ENCODE measurements around the gene SLC7A6OS.

SLC7A6OS gene

DNA sequence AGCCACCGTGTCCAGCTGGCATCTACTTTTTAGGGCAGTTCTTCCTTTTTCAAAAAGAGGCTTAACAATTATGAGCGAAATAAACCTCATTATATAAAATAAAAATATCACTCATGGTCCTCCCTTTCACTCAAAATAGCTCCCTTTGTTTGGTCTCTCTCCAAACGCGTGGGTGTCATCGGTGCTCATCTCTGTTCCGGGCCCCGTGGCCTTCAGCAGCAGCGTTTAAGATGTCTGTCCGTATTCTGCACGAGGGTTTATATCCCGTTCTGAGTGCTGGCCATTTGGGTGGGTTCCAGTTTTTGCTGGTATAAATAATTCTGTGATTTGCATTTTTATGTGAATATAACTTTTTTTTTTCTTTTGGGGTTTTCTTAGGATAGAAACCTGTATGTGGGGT lies 33.5 kb upstream of the SLC7A6OS start:
- no peak for DNase-seq (ENCODE audit: low read depth in 3 of 3)

DNA sequence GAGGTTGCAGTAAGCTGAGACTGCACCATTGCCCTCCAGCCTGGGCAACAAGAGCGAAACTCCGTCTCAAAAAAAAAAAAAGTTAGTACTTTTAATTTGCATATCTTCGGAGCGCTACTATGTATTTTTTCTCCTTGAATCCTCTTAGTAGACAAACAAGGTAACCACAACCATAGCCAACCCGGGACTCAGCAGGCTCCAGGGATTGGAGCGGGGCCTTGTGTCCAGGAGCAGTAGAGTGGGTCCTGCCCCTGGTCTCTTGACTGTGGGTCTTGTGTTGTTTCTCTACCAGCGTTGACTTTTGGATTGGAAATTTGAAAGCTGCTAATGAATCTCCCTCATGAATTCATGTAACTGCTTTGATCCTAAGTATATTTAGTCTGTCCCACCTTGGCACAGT lies 32.4 kb upstream of the SLC7A6OS start:
- no peak for DNase-seq (ENCODE audit: low read depth in 3 of 3)

GRCh38 chr16:68342620-68343019 lies 31.9 kb upstream of the SLC7A6OS start:
- DNase-seq (ENCODE audit: low read depth in 3 of 3) = no peak

DNA sequence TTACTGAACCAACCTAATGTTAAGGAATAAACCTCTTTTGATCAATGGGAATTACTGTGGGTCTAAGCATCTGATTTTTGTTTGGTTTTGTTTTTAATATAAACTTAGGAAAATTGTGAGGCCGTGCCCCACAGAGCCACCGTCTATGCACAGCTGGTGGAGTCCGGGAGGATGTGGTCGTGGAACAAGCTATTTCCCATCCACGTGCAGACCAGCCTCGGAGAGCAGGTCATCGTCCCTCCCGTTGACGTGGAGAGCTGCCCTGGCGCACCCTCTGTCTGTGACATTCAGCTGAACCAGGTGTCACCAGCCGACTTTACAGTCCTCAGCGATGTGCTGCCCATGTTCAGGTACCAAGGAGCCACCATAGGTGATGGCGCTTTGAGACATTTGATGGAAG lies 28.5 kb upstream of the SLC7A6OS start:
- no peak for DNase-seq (ENCODE audit: low read depth in 3 of 3)

DNA sequence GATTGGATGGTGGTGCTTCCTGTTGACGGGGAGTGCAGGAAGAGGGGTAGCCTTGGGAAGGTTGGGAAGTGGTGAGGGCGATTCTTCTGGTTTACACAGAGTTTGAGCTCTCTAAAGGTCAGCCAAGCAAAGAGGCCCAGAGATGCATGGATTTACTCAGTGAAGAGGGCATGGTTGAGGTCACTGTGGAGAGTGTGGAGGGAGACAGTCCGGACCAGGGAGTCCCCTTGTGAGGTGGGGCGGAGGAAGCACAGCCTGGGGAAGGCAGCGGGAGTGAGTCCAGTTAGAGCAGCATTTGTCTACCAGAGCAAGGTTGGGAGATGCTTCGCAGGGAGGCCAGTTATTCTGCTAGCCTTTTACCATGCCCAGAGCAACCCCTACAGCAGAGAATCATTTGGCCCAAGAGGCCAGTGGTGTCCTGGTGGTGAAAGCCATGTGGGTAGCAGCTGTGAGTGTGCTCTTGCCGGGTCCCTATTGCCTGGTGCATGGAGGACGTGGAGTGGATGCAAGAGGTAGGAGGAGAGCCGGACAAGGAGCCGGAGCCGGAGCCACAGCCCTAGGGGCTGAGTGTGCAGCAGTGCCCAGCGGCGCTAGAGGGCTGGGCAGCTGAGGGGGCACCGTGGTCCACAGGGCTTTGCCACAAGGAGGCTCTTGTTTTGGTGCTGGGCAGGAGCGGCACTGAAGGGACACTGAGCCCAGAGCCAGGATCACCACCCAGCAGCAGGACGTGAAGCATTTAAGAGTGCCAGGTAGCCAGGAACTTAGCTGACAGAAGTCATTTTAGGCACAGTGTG lies 27.8 kb upstream of the SLC7A6OS start:
- no peak for DNase-seq (ENCODE audit: low read depth in 3 of 3)

DNA sequence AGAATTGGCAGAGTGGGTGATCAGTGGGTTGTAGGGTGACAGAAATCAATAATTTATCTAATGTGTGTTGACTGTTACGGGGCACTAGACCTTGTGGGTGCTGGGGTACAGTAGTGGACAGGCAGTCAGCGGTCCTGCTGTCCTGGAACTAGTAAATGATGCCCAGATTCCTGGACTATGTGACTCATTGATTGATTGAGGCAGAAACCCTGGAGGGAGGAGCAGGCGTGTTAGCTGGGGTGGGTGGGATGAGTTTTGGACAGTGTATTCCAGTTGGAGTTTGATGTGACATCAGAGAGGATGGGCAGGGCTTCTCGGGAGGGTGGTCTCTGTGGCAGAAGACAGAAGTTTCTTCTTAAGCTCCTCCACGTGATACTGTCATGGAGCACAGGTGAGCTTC lies 24.4 kb upstream of the SLC7A6OS start:
- DNase-seq (ENCODE audit: low read depth in 3 of 3) = no peak

GRCh38 chr16:68332411-68333121 lies 21.8 kb upstream of the SLC7A6OS start:
- no peak for DNase-seq (ENCODE audit: low read depth in 3 of 3)

DNA sequence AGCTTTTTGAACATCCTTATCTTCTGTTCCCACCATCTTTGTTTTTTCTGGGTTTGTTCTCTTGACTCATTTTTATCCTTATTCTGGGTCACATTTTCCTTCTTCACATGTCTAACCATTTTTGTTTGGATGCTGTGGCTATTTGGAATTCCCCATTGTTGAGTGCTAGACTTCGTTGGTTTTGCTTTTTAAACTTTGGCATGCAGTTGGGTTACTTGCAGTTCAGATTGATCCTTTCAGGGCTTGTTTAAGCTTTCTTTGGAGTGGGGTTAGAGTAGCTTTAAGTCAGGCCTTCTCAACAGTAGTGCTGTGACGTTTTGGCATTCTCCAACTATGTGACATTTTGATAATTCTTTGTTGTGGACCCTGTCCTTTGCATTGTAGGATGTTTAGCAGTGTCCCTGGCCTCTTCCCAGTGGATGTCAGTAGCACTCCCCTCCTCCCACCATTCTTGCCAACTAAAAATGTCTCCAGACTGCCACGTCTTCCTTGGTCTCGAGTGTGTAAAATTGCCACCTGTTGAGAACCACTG lies 21.2 kb upstream of the SLC7A6OS start:
- no peak for DNase-seq (ENCODE audit: low read depth in 3 of 3)

GRCh38 chr16:68328860-68329390 lies 18.2 kb upstream of the SLC7A6OS start:
- DNase-seq (ENCODE audit: low read depth in 3 of 3) = no peak

GRCh38 chr16:68328151-68328859 lies 17.6 kb upstream of the SLC7A6OS start:
- DNase-seq (ENCODE audit: low read depth in 3 of 3) = peak; percentile 58 to 71 (median 60)

DNA sequence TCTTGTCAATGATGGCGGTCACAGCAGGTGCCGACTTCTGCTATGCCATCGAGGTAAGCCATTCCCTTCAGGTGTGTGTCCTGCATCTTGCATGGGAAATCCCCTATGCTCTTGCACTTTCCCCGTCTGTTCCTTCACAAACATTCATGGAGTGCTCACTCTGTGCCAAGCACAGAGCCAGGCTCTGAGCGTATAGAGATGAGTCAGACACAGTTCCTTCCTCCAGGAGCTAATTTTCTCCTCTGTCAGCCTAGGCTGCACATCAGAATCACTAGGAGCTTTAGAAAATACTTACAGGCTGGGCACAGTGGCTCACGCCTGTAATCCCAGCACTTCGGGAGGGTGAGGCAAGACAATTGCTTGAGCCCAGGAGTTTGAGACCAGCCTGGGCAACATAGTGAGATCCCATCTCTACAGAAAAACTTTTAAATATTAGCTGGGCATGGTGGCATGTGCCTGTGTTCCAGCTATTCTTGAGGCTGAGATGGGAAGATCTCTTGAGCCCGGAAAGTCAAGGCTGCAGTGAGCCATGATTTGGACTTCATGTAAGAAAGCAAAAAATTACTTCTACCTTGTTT lies 14.1 kb upstream of the SLC7A6OS start:
- DNase-seq (ENCODE audit: low read depth in 3 of 3) = no peak

- no peak for DNase-seq (ENCODE audit: low read depth in 3 of 3)
Observed at GRCh38 chr16:68324336-68324735, 13.6 kb upstream of the SLC7A6OS start.

DNA sequence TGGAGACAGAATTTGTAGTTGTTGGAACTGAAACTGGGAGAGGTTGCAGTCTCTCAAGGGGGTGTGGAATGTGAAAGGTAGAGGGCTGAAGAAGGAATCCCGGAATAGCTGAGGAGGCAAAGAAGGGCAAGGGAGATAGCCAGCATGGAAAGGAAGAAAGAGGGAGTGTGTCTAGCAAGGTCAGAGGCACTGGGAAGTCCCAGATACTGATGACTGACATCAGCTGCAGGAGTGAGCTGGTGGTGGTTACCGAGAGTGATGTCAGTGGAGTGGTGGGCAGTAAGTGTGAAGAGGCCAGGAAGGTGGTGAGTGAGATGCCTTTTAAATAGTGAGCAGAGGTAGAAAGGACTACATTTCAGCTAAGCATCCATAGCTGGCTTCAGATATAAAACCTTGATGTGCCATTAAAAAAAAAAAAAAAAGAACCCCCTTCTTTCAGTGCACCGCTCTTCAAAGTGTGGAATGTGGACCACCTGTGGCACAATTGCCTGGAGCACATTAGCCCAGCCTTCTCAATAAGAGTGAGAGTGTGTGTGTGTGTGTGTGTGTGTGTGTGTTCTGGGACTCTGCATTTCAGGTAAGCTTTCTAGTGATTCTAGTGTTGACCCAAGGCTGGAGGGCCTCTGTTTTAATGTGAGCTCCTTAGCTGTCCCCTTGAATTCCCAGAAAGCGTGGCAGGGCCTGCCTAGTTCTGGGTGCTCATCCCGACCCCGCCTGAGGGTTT lies 8.6 kb upstream of the SLC7A6OS start:
- peak in 2 of 3 experiments; percentile 32 to 42 for DNase-seq (ENCODE audit: low read depth in 3 of 3)

- DNase-seq (ENCODE audit: low read depth in 3 of 3) = no peak
Observed at GRCh38 chr16:68313116-68313515, 2.4 kb upstream of the SLC7A6OS start.

- DNase-seq (ENCODE audit: low read depth in 3 of 3) = no peak
Observed at GRCh38 chr16:68310437-68310773, 341 bp downstream of the SLC7A6OS start.

GRCh38 chr16:68309799-68310198 lies 947 bp downstream of the SLC7A6OS start:
- no peak for DNase-seq (ENCODE audit: low read depth in 3 of 3)

GRCh38 chr16:68306633-68307032 lies 4.1 kb downstream of the SLC7A6OS start:
- DNase-seq (ENCODE audit: low read depth in 3 of 3) = no peak

DNA sequence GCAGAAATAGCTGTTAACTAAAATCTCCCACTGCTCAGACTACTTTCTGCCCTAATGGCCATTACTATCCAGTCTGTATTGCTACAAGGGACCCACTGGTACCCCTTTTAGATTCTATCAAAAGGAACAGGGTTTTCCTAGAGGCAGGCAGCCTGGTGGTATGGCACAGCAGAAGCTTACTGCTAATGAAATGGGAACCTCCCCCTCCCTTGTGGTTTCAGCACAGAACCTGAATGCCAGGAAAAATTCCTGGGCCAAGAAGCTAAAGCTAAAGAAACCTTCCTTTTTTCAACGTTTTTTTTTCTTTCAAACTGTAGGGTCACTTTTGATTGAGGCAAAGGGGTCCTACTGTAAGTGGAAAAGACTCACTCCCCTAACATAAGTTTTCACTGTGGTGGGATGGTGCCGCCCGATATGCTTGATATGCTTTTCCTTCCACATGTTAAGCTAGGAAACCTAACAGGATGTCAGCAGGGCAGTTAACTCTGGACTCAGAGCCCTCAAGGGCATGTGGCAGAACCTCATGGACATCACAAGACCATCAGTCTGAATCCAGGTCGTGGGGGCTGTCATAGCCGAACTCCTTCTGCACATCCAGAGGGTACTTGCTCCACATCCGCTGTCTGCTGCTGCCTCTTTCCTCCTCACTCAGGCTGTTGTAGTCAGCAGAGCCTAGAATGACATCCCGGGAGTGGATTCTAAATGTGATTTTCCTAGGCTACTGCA lies 9.8 kb downstream of the SLC7A6OS start:
- DNase-seq (ENCODE audit: low read depth in 3 of 3) = no peak

GRCh38 chr16:68299571-68300453 lies 10.9 kb downstream of the SLC7A6OS start:
- DNase-seq (ENCODE audit: low read depth in 3 of 3) = no peak

Data from stimulated activated CD4-positive, alpha-beta T cell treated with anti-CD3 and anti-CD28 coated beads, TNF-alpha, amount 100 ng/mL, for 24 hours (primary cell).